ENCODE results near the gene FUT3.

DNA sequence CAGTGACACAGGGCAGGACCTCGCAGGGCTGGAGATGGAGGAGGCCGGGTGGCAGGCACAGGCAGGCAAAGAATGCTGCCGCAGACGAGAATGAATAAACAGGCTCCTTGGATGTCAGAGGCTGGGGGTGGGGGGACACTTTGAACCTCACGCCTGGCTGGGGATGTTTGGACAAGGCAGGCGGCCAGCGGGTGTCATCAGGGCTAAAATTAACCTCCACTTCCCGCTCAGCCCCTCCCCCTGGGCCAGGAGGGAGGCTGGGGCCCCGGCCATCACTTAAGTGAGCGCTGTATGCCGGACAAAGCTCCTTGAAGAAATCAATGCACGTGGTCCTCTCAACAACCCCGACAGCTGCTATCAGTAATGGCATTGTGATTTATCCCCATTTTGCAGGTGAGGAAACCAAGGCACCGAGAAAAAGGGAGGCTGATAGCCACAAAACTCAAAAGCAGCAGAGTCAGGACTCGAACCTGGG is 29.4 kb upstream of the FUT3 start:
- TF ChIP-seq TAF1 (IDR thresholded peaks at IDR 0.05; ENCODE audit: borderline replicate concordance, insufficient read depth, low read length) = no peak
- TF ChIP-seq POLR2AphosphoS5 (IDR thresholded peaks at IDR 0.05; ENCODE audit: low read depth, low read length) = no peak
- peak; percentile 39 for TF ChIP-seq FOXP2 (optimal IDR thresholded peaks at IDR 0.05; ENCODE audit: borderline replicate concordance, extremely low read depth, extremely low read length, insufficient read depth)
- TF ChIP-seq, protein P1, sequence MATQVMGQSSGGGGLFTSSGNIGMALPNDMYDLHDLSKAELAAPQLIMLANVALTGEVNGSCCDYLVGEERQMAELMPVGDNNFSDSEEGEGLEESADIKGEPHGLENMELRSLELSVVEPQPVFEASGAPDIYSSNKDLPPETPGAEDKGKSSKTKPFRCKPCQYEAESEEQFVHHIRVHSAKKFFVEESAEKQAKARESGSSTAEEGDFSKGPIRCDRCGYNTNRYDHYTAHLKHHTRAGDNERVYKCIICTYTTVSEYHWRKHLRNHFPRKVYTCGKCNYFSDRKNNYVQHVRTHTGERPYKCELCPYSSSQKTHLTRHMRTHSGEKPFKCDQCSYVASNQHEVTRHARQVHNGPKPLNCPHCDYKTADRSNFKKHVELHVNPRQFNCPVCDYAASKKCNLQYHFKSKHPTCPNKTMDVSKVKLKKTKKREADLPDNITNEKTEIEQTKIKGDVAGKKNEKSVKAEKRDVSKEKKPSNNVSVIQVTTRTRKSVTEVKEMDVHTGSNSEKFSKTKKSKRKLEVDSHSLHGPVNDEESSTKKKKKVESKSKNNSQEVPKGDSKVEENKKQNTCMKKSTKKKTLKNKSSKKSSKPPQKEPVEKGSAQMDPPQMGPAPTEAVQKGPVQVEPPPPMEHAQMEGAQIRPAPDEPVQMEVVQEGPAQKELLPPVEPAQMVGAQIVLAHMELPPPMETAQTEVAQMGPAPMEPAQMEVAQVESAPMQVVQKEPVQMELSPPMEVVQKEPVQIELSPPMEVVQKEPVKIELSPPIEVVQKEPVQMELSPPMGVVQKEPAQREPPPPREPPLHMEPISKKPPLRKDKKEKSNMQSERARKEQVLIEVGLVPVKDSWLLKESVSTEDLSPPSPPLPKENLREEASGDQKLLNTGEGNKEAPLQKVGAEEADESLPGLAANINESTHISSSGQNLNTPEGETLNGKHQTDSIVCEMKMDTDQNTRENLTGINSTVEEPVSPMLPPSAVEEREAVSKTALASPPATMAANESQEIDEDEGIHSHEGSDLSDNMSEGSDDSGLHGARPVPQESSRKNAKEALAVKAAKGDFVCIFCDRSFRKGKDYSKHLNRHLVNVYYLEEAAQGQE (IDR thresholded peaks at IDR 0.05; ENCODE audit: insufficient read depth in 1 of 2, low read depth in 2 of 2, low read length in 2 of 2) = no peak
- no peak for TF ChIP-seq SIN3A (IDR thresholded peaks at IDR 0.05; ENCODE audit: borderline replicate concordance, insufficient read depth, low read length)

All from PFSK-1 (cell line).